GM18951 (cell line): ENCODE results near the gene COG6.

Experiments
- POLR2A ChIP-seq: IDR thresholded peaks from 4 replicates; pipeline ENCODE4 v1.6.1; 2011; ENCODE audit warnings: mild to moderate bottlenecking; ENCODE audit not compliant: insufficient read length, insufficient read depth; ENCODE audit errors: extremely low read depth
- in situ Hi-C: fragments of 300-500 bp; cut with MboI; formaldehyde crosslinking; loops from one replicate; pipeline ENCODE4 v1.12.0; 2022; ENCODE audit warnings: low sequenced_read_pairs, mixed read lengths, inconsistent platforms; ENCODE audit not compliant: unreplicated experiment

COG6 gene

GRCh38 chr13:39655569-39656324 lies at the start of gene COG6:
Gene COG6, plus strand, starts transcription at chr13:39655662. Its CDS starts 65 bp downstream, at chr13:39655727.
- in situ Hi-C loops, result no loop called here
- TF ChIP-seq POLR2A, result peak; percentile 73

- TF ChIP-seq POLR2A, result no peak
- in situ Hi-C loops, result loop anchor here (25.0 kb wide), 1 partner anchor 468 kb away; no protein-coding TSS in a partner anchor
Observed at GRCh38 chr13:39605677-39606320, 49.7 kb upstream of the COG6 start.

- no peak for TF ChIP-seq POLR2A
- in situ Hi-C loops, result loop anchor here (25.0 kb wide), 1 partner anchor 471 kb away; no protein-coding TSS in a partner anchor
Observed at GRCh38 chr13:39607876-39608275, 47.6 kb upstream of the COG6 start.

GRCh38 chr13:39612023-39612637 lies 43.3 kb upstream of the COG6 start:
- in situ Hi-C loops, result loop anchor here (10.0 to 25.0 kb wide), 2 partner anchors 337 to 475 kb away; no protein-coding TSS in a partner anchor

GRCh38 chr13:39616087-39616694 lies 39.3 kb upstream of the COG6 start:
- in situ Hi-C loops, result loop anchor here (10.0 to 25.0 kb wide), 2 partner anchors 341 to 479 kb away; no protein-coding TSS in a partner anchor
- no peak for TF ChIP-seq POLR2A

More at GRCh38 chr13:39612023-39612637, 43.3 kb upstream of the COG6 start:
- TF ChIP-seq POLR2A, result no peak

GRCh38 chr13:39618561-39618960 lies 36.9 kb upstream of the COG6 start:
- TF ChIP-seq POLR2A, result no peak
- in situ Hi-C loops, result loop anchor here (10.0 to 25.0 kb wide), 2 partner anchors 344 to 481 kb away; no protein-coding TSS in a partner anchor

- TF ChIP-seq POLR2A, result no peak
- in situ Hi-C loops, result loop anchor here (25.0 kb wide), 1 partner anchor 486 kb away; no protein-coding TSS in a partner anchor
Observed at GRCh38 chr13:39623466-39623865, 32.0 kb upstream of the COG6 start.

- in situ Hi-C loops, result no loop called here
Observed at GRCh38 chr13:39631307-39631706, 24.2 kb upstream of the COG6 start.

GRCh38 chr13:39632994-39633393 lies 22.5 kb upstream of the COG6 start:
- in situ Hi-C loops, result no loop called here
- no peak for TF ChIP-seq POLR2A

More at GRCh38 chr13:39631307-39631706, 24.2 kb upstream of the COG6 start:
- no peak for TF ChIP-seq POLR2A

GRCh38 chr13:39635564-39635963 lies 19.9 kb upstream of the COG6 start:
- in situ Hi-C loops, result no loop called here
- no peak for TF ChIP-seq POLR2A

- TF ChIP-seq POLR2A, result no peak
- in situ Hi-C loops, result no loop called here
Observed at GRCh38 chr13:39637890-39638289, 17.6 kb upstream of the COG6 start.

- in situ Hi-C loops, result no loop called here
- TF ChIP-seq POLR2A, result no peak
Observed at GRCh38 chr13:39641645-39642044, 13.8 kb upstream of the COG6 start.

- TF ChIP-seq POLR2A, result no peak
- in situ Hi-C loops, result no loop called here
Observed at GRCh38 chr13:39646122-39646521, 9.3 kb upstream of the COG6 start.
